H1 (cell line): ENCODE results near the gene COG4. TPM values are rescaled to one million over a fixed set of nuclear protein-coding genes. Genes with fewer than 3 reads are reported as not detected.

Experiments used
- ATF2 ChIP-seq: IDR thresholded peaks from 2 replicates; pipeline ENCODE4 v1.6.1; 2012; ENCODE audit warnings: low read length, inconsistent platforms
- BACH1 ChIP-seq: IDR thresholded peaks from 2 replicates; pipeline ENCODE4 v1.6.1; 2012; ENCODE audit warnings: low read length, improper control_type of control experiment
- BCL11A ChIP-seq, 2 experiments: IDR thresholded peaks; one replicate each; pipeline ENCODE4 v1.6.1; 2011; ENCODE audit warnings: low read depth in 2 of 2, low read length in 2 of 2, mild to moderate bottlenecking in 2 of 2
- CBX5 ChIP-seq: fragments of 300-800, 300-1000 bp; sonication (generic); IDR thresholded peaks from 2 replicates; pipeline ENCODE4 v1.7.1; 2016; ENCODE audit warnings: antibody characterized with exemption, low read length, low read depth
- CEBPB ChIP-seq: IDR thresholded peaks from 2 replicates; pipeline ENCODE4 v1.6.1; 2012; ENCODE audit warnings: low read depth, low read length
- CHD1 ChIP-seq: IDR thresholded peaks from 2 replicates; pipeline ENCODE4 v1.6.1; 2012; ENCODE audit warnings: low read depth, low read length, improper control_type of control experiment
- CREB1 ChIP-seq: IDR thresholded peaks from 2 replicates; pipeline ENCODE4 v1.6.1; 2012; ENCODE audit warnings: inconsistent platforms
- E2F6 ChIP-seq: IDR thresholded peaks from 2 replicates; pipeline ENCODE4 v1.6.1; 2012; ENCODE audit warnings: inconsistent platforms
- EP300 ChIP-seq, 2 experiments: IDR thresholded peaks; 1 replicate in 1 of 2; 2 replicates in 1 of 2; pipeline ENCODE4 v1.6.1; 2011 to 2012; ENCODE audit warnings: low read depth in 2 of 2, low read length in 2 of 2, mild to moderate bottlenecking in 2 of 2, borderline replicate concordance in 1 of 2, inconsistent platforms in 1 of 2, moderate library complexity in 1 of 2
- GABPA ChIP-seq: IDR thresholded peaks from 2 replicates; pipeline ENCODE4 v1.6.1; 2011; ENCODE audit warnings: mild to moderate bottlenecking, low read length, moderate library complexity, borderline replicate concordance; ENCODE audit not compliant: insufficient read depth
- GTF2F1 ChIP-seq: IDR thresholded peaks from 2 replicates; pipeline ENCODE4 v1.6.1; 2012; ENCODE audit warnings: low read depth, low read length, improper control_type of control experiment, borderline replicate concordance
- HDAC6 ChIP-seq: IDR thresholded peaks from one replicate; pipeline ENCODE4 v1.7.1; 2012; ENCODE audit warnings: low read depth, mild to moderate bottlenecking, inconsistent platforms, low read length, moderate library complexity
- JUND ChIP-seq: IDR thresholded peaks from 2 replicates; pipeline ENCODE4 v1.6.1; 2011; ENCODE audit warnings: mild to moderate bottlenecking, improper control_type of control experiment, low read length
- KDM1A ChIP-seq: fragments of 200-600, 300-600 bp; sonication (generic); IDR thresholded peaks from 2 replicates; pipeline ENCODE4 v1.7.1; 2016; ENCODE audit warnings: mild to moderate bottlenecking, low read length, borderline replicate concordance
- MAFK ChIP-seq: IDR thresholded peaks from 2 replicates; pipeline ENCODE4 v1.6.1; 2012; ENCODE audit warnings: low read depth, mild to moderate bottlenecking, improper control_type of control experiment, low read length
- NRF1 ChIP-seq: IDR thresholded peaks from 2 replicates; pipeline ENCODE4 v1.6.1; 2011; ENCODE audit warnings: mild to moderate bottlenecking, low read depth, low read length, improper control_type of control experiment
- RAD21 ChIP-seq, 2 experiments: IDR thresholded peaks in 1 of 2; conservative IDR thresholded peaks in 1 of 2; 2 replicates each; pipeline ENCODE4 v1.6.1; 2011; ENCODE audit warnings: low read depth in 2 of 2, low read length in 2 of 2, improper control_type of control experiment in 1 of 2, inconsistent platforms in 1 of 2, mild to moderate bottlenecking in 1 of 2, moderate library complexity in 1 of 2
- SAP30 ChIP-seq: fragments of 300-600 bp; sonication (generic); IDR thresholded peaks from 2 replicates; pipeline ENCODE4 v1.7.1; 2012; ENCODE audit warnings: low read length, moderate library complexity, mild to moderate bottlenecking, inconsistent platforms; ENCODE audit not compliant: insufficient read depth, insufficient replicate concordance
- SP4 ChIP-seq: IDR thresholded peaks from 2 replicates; pipeline ENCODE4 v1.6.1; 2012; ENCODE audit warnings: low read length, inconsistent platforms
- TAF7 ChIP-seq: optimal IDR thresholded peaks from 2 replicates; pipeline ENCODE3; 2011; ENCODE audit warnings: low read depth, mild to moderate bottlenecking, inconsistent platforms, low read length, moderate library complexity, borderline replicate concordance
- TEAD4 ChIP-seq: IDR thresholded peaks from 2 replicates; pipeline ENCODE4 v1.6.1; 2012; ENCODE audit warnings: low read depth, low read length, inconsistent platforms, mixed read lengths
- polyA plus RNA-seq, 7 experiments: library from polyadenylated mRNA; depleted of rRNA in 3 of 7; stranded (reverse) in 5 of 7; unstranded in 2 of 7; fragments of >200 nt in 5 of 7; fragments of 200-250 nt in 2 of 7; gene quantifications; 1 replicate in 5 of 7; 2 replicates in 1 of 7; 4 replicates in 1 of 7; pipeline versions ENCODE4 v1.2.1 to v1.2.3, GENCODE V29; 2011 to 2013; ENCODE audit warnings: missing spikeins in 2 of 7, mixed read lengths in 2 of 7
- total RNA-seq: library from RNA; stranded (reverse); fragmentation: NEBNext Ultra II Directional; extraction: Animal tissue kit (Norgen Biotek cat#: 25700); gene quantifications from 2 replicates; pipeline ENCODE4 v1.2.1, GENCODE V29; 2021
- TF ChIP-seq, protein P1 (sequence below): IDR thresholded peaks from 2 replicates; pipeline ENCODE4 v1.6.1; 2012; ENCODE audit warnings: inconsistent platforms

The COG4 gene
- total and polyA plus RNA-seq, 2 of the 8 experiments (the other 6 are each of a cell fraction or from before 2014, with no cell fraction given), result 46.1 to 50.2 TPM

DNA sequence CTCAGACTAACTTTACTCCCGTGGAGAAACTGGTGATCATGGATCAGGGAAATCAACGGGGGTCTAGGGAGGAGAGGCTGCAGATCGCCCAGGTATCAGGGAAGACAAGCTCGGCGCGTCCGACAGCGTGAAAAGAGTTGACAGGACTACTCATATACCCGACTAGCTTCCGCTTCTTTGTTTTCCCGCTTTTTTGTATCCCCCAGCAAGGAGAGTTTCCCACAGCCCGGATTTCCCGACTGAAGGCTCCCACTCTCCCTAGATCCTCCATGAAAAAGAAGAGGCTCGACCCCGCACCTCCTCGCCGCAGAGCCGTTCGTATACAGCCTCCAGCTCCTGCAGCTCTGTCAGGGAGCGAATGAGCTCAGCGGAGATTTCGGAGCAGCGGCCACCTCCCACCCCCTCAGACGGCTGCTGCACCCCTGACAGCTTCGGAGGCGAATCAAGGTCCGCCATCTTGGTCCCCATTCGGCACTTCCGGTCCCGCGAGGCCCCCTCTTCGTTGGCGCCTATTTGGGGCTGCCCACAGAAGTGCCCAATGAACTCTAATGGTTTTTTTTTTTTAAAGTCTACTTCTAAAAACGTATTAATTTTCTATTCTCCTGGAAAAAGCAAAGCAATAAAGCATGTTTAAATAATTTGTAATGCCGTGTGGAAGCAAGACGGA lies at the start of gene COG4 (continued):
- TF ChIP-seq RAD21 (IDR thresholded peaks at IDR 0.05 in 1 of 2, conservative IDR thresholded peaks at IDR 0.05 in 1 of 2; ENCODE audit: low read depth in 2 of 2, low read length in 2 of 2) (no peak), JUND (no peak), BCL11A (IDR thresholded peaks at IDR 0.05; ENCODE audit: low read depth in 2 of 2, low read length in 2 of 2) (no peak), ATF2 (no peak), CREB1 (no peak), CBX5 (no peak), KDM1A (no peak), TEAD4 (no peak), E2F6 (peak; percentile 26; the same call in 1 of the 2 replicates), SP4 (peak; percentile 99), MAFK (no peak), TAF7 (peak; percentile 54), CHD1 (no peak; the same call in 1 of the 2 replicates), HDAC6 (no peak), GABPA (0 out of 2 replicates have a peak, but pooled peaks have one; percentile 9), BACH1 (no peak), SAP30 (peak; percentile 84), NRF1 (no peak), EP300 (IDR thresholded peaks at IDR 0.05; ENCODE audit: borderline replicate concordance in 1 of 2, low read depth in 2 of 2, low read length in 2 of 2) (no peak), GTF2F1 (no peak), CEBPB (no peak)
- TF ChIP-seq, protein P1, sequence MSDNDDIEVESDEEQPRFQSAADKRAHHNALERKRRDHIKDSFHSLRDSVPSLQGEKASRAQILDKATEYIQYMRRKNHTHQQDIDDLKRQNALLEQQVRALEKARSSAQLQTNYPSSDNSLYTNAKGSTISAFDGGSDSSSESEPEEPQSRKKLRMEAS, result no peak
